Left kidney (tissue), 2 donors: ENCODE data around the gene TAGLN. TPM values are rescaled to one million over a fixed set of nuclear protein-coding genes. Genes with fewer than 3 reads are reported as not detected.

Source experiments
- DNase-seq: peaks from one replicate; pipeline ENCODE4 v3.0.0-alpha.2; 2013
- polyA plus RNA-seq: library from polyadenylated mRNA; unstranded; fragments of 120-200 nt; gene quantifications from one replicate; pipeline ENCODE4 v1.2.1, GENCODE V29; 2013; ENCODE audit not compliant: insufficient read length

TAGLN gene
- polyA plus RNA-seq, 1 donor, result 114 TPM

GRCh38 chr11:117228091-117228490, 28.9 kb downstream of the TAGLN start:
- DNase-seq, result no peak

GRCh38 chr11:117229411-117229810, 30.2 kb downstream of the TAGLN start:
- no peak for DNase-seq

GRCh38 chr11:117229931-117230285, 30.7 kb downstream of the TAGLN start:
- no peak for DNase-seq

- no peak for DNase-seq
Observed at GRCh38 chr11:117230286-117230961, 31.3 kb downstream of the TAGLN start.

GRCh38 chr11:117230999-117231841, 32.0 kb downstream of the TAGLN start:
- no peak for DNase-seq

- no peak for DNase-seq
Observed at GRCh38 chr11:117231842-117232091, 32.6 kb downstream of the TAGLN start, which contains the start of gene PCSK7. PCSK7 (minus strand) TSS chr11:117232073; CDS start chr11:117229844, 2,229 bp downstream.

GRCh38 chr11:117232092-117232878, 33.1 kb downstream of the TAGLN start, which contains the start of gene RNF214:
RNF214 (plus strand) TSS chr11:117232671; CDS start chr11:117234273, 1,602 bp downstream.
- peak; percentile 80 for DNase-seq

- DNase-seq, result no peak
Observed at GRCh38 chr11:117232911-117233409, 33.8 kb downstream of the TAGLN start.

GRCh38 chr11:117238221-117238620, 39.1 kb downstream of the TAGLN start:
- no peak for DNase-seq

GRCh38 chr11:117239295-117239694, 40.1 kb downstream of the TAGLN start:
- DNase-seq, result no peak

- no peak for DNase-seq
Observed at GRCh38 chr11:117248341-117248740, 49.2 kb downstream of the TAGLN start.

- DNase-seq, result no peak
Observed at GRCh38 chr11:117249571-117249970, 50.4 kb downstream of the TAGLN start.

GRCh38 chr11:117251506-117251905, 52.3 kb downstream of the TAGLN start:
- no peak for DNase-seq

GRCh38 chr11:117255966-117256365, 56.8 kb downstream of the TAGLN start:
- no peak for DNase-seq

- no peak for DNase-seq
Observed at GRCh38 chr11:117256573-117256972, 57.4 kb downstream of the TAGLN start.

Other genes with a start within 250 kb of the TAGLN start
- gene SIK3, start 100.9 kb upstream of the TAGLN start, polyA plus RNA-seq, result 47.6 TPM
- 83.9 TPM for gene PAFAH1B2, start 55.1 kb upstream of the TAGLN start, polyA plus RNA-seq
- 47.7 TPM for gene SIDT2, start 20.6 kb upstream of the TAGLN start, polyA plus RNA-seq
- gene PCSK7, start 32.7 kb downstream of the TAGLN start, polyA plus RNA-seq, result 33.0 TPM
- gene RNF214, start 33.3 kb downstream of the TAGLN start, polyA plus RNA-seq, result 39.6 TPM
- 29.2 TPM for gene BACE1-AS, start 92.0 kb downstream of the TAGLN start, polyA plus RNA-seq
- gene BACE1, start 116.9 kb downstream of the TAGLN start, polyA plus RNA-seq, result 62.5 TPM
- gene CEP164, start 128.5 kb downstream of the TAGLN start, polyA plus RNA-seq, result 37.4 TPM